Brain microvascular endothelial cell (primary cell): ENCODE measurements around the gene MAGI1.

Experiments used
- DNase-seq: peaks from one replicate; pipeline ENCODE4 v3.0.0-alpha.2; 2020
- H3K27ac ChIP-seq: fragments of 250-450 bp; sonication (Bioruptor Pico); 2 replicates; pipeline ENCODE4 v1.5.1; 2020; ENCODE audit warnings: mild to moderate bottlenecking, moderate library complexity
- H3K27me3 ChIP-seq: fragments of 250-450 bp; sonication (Bioruptor Pico); replicated peaks from 2 replicates; pipeline ENCODE4 v1.5.1; 2020; ENCODE audit warnings: mild to moderate bottlenecking
- H3K36me3 ChIP-seq: fragments of 250-450 bp; sonication (Bioruptor Pico); replicated peaks from 2 replicates; pipeline ENCODE4 v1.5.1; 2020; ENCODE audit warnings: mild to moderate bottlenecking
- H3K4me3 ChIP-seq: 2 replicates; pipeline ENCODE4 v1.5.1; 2011; ENCODE audit warnings: low read depth, mild to moderate bottlenecking, control low read depth, low read length, moderate library complexity
- CTCF ChIP-seq: IDR thresholded peaks from 2 replicates; pipeline ENCODE4 v1.5.1; 2011; ENCODE audit warnings: low read depth, mild to moderate bottlenecking, moderate library complexity, low read length, control low read depth, inconsistent platforms; ENCODE audit errors: missing control alignments
- in situ Hi-C: cut with HindIII; loops from 2 replicates; pipeline ENCODE4 v1.10.0; 2017; ENCODE audit warnings: low sequenced_read_pairs, low pct_ligation_motif_present

MAGI1 gene

DNA sequence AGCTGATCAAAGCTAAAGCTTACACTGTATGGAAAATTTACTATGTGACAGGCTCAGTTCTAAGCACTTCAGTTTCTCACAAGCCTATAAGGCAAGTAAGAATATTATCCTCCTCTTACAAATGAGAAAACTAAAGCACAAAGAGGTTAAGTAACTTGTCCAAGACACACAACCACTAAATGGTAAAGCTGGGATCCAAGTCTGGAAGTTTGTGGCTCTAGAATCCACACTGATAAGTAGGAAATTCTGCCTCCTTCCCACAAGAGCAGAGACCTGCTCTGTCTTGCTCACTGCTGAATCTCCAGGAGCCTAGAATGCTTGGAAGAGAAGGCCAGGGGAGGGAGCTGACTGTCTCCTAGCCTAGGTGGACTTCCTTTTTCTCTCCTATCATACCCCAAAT lies 60.6 kb downstream of the MAGI1 start:
- in situ Hi-C loops: no loop called here
- no peak for DNase-seq

GRCh38 chr3:65975032-65975431 lies 63.7 kb downstream of the MAGI1 start:
- no peak for TF ChIP-seq CTCF
- H3K4me3 ChIP-seq: no peak overlapping the region
- H3K36me3 ChIP-seq: no peaks in the 10 kb centered on the region
- DNase-seq: no peak
- no peaks in the 10 kb centered on the region for H3K27me3 ChIP-seq
- H3K27ac ChIP-seq: no peak overlapping the region
- in situ Hi-C loops: no loop called here

More for the DNA sequence above, 60.6 kb downstream of the MAGI1 start:
- Histone ChIP-seq H3K27ac (no peak overlapping the region), H3K4me3 (no peak overlapping the region), H3K36me3 (no peaks in the 10 kb centered on the region), H3K27me3 (no peaks in the 10 kb centered on the region)
- TF ChIP-seq CTCF: no peak

GRCh38 chr3:65974509-65974908 lies 64.2 kb downstream of the MAGI1 start:
- no peak overlapping the region for H3K4me3 ChIP-seq
- DNase-seq: peak; percentile 53
- H3K27ac ChIP-seq: no peak overlapping the region
- in situ Hi-C loops: no loop called here
- H3K27me3 ChIP-seq: no peaks in the 10 kb centered on the region
- H3K36me3 ChIP-seq: no peaks in the 10 kb centered on the region
- peak; percentile 57 for TF ChIP-seq CTCF

DNA sequence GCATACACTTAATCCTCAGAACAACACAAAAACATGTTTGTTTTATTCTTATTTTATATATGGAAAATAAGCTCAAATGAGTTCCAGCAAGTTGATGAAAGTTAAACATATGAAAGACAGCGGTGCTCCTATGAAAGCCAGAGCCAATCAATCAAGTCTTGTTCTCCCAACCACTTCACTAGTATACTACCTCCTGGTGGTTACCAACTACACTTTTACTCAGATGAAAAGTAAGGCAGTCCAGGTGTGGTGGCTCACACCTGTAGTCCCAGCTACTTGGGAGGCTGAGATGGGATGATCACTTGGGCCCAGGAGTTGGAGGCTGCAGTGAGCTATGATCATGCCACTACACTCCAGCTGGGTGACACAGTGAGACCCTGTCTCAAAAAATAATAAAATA lies 66.0 kb downstream of the MAGI1 start:
- Histone ChIP-seq H3K27me3 (no peaks in the 10 kb centered on the region), H3K36me3 (no peaks in the 10 kb centered on the region), H3K27ac (no peak overlapping the region), H3K4me3 (no peak overlapping the region)
- in situ Hi-C loops: no loop called here
- no peak for DNase-seq
- no peak for TF ChIP-seq CTCF

- H3K27me3 ChIP-seq: no peaks in the 10 kb centered on the region
- H3K4me3 ChIP-seq: no peak overlapping the region
- peak; percentile 29 for DNase-seq
- in situ Hi-C loops: no loop called here
- H3K27ac ChIP-seq: no peak overlapping the region
- no peaks in the 10 kb centered on the region for H3K36me3 ChIP-seq
- TF ChIP-seq CTCF: no peak
These were observed 67.1 kb downstream of the MAGI1 start for GRCh38 chr3:65971293-65972252.
